ENCODE results near the gene PELI1.

PELI1 gene

DNA sequence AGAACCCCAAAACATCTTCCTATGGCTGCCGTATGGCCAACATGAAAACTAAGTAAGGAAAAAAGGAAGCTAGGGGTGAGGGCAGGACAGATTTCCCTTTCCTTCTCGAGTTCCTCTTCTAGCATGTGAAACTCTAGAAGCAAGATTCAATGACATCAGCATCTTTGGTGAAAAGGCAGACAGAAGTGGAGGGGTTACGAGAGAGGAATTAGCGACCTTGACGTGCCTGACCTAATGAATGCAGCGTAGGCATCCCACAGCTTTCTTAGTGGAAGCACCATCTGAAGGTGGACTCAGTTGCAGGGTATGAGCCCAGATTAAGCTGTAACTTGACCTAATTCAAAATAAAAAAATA is 47.9 kb upstream of the PELI1 start:
- TF ChIP-seq ARNTL (CRISPR knock-in tag; IDR thresholded peaks at IDR 0.05; ENCODE audit: borderline replicate concordance, low read depth) (no peak), CSRNP3 (CRISPR knock-in tag; IDR thresholded peaks at IDR 0.05) (no peak), ESRRG (CRISPR knock-in tag; IDR thresholded peaks at IDR 0.05) (no peak), ZNF8 (CRISPR knock-in tag; IDR thresholded peaks at IDR 0.05) (no peak)
- TF ChIP-seq, protein P1, sequence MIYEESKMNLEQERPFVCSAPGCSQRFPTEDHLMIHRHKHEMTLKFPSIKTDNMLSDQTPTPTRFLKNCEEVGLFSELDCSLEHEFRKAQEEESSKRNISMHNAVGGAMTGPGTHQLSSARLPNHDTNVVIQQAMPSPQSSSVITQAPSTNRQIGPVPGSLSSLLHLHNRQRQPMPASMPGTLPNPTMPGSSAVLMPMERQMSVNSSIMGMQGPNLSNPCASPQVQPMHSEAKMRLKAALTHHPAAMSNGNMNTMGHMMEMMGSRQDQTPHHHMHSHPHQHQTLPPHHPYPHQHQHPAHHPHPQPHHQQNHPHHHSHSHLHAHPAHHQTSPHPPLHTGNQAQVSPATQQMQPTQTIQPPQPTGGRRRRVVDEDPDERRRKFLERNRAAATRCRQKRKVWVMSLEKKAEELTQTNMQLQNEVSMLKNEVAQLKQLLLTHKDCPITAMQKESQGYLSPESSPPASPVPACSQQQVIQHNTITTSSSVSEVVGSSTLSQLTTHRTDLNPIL (CRISPR knock-in tag; IDR thresholded peaks at IDR 0.05; ENCODE audit: low read depth), result no peak
- ATAC-seq, result no peak

DNA sequence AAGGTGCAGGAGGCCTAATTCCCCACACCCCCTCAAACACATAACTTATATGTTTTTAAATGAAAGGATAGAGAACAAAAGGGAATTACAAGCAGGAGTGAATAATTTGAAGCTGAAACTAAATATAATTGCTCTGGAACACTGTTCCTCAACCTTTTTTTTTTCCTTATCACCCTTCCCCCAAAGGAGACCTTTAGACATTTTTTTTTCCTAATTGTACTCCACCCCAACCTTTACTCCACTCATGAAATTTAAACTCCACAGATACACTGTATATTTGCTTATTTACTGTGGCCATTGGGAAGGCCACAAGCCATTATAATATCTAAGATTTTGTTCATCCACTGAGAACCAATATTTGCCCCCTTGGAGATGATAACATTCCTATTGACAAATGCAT is 45.4 kb upstream of the PELI1 start:
- ATAC-seq, result no peak
- no peak for TF ChIP-seq ZNF8 (CRISPR knock-in tag; IDR thresholded peaks at IDR 0.05)
- TF ChIP-seq, protein P2, sequence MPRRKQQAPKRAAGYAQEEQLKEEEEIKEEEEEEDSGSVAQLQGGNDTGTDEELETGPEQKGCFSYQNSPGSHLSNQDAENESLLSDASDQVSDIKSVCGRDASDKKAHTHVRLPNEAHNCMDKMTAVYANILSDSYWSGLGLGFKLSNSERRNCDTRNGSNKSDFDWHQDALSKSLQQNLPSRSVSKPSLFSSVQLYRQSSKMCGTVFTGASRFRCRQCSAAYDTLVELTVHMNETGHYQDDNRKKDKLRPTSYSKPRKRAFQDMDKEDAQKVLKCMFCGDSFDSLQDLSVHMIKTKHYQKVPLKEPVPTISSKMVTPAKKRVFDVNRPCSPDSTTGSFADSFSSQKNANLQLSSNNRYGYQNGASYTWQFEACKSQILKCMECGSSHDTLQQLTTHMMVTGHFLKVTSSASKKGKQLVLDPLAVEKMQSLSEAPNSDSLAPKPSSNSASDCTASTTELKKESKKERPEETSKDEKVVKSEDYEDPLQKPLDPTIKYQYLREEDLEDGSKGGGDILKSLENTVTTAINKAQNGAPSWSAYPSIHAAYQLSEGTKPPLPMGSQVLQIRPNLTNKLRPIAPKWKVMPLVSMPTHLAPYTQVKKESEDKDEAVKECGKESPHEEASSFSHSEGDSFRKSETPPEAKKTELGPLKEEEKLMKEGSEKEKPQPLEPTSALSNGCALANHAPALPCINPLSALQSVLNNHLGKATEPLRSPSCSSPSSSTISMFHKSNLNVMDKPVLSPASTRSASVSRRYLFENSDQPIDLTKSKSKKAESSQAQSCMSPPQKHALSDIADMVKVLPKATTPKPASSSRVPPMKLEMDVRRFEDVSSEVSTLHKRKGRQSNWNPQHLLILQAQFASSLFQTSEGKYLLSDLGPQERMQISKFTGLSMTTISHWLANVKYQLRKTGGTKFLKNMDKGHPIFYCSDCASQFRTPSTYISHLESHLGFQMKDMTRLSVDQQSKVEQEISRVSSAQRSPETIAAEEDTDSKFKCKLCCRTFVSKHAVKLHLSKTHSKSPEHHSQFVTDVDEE (CRISPR knock-in tag; IDR thresholded peaks at IDR 0.05), result no peak

GRCh38 chr2:64189167-64189566 is 44.9 kb upstream of the PELI1 start:
- no peak for ATAC-seq
- no peak for TF ChIP-seq CSDC2 (CRISPR knock-in tag; IDR thresholded peaks at IDR 0.05)
- TF ChIP-seq CSRNP3 (CRISPR knock-in tag; IDR thresholded peaks at IDR 0.05), result no peak
- no peak for TF ChIP-seq ESRRG (CRISPR knock-in tag; IDR thresholded peaks at IDR 0.05)
- no peak for TF ChIP-seq ISL1 (CRISPR knock-in tag; IDR thresholded peaks at IDR 0.05)

DNA sequence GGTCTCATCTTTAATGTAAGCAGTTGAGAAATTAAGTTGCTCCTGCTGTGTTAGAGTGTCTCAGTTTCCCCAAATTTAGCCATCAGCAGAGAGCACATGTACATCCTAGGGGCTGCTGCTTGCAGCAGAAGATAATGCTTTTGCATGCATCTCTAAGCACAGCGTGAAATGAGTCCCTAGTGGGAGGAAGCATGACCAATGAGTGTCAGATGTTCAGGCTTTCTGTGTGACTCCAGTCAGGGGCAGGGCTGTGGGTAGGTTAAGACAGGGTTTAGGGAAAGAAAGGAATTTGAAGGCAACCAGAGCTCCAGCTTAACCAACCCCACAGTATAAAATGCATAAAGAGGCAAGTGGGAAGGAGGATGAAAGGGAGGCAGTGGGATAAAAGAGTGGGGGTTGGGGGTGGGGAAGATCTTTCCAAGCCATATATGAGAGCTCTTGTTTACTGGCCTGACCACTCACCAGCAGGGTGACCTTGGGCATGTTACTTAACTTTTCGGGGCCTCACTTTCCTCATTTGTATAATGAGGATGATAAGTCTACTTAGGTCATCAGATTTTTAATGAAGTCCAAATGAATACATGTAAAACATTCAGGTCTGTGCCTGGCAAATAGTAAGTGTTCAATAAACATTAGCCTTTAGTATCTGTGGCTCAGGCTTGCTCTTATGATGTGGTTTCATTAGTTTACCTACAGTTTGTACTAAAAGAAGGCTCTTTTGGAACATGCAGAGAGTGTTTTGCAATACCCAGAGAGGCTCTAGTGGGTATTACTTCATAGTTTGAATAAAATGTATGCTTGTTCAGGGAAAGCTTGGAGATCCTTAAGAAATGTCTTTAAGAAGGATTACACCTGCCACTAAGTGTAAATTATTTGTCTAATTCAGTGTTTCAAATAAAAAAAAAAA is 42.7 kb upstream of the PELI1 start:
- no peak for ATAC-seq
- no peak for TF ChIP-seq ZNF70 (CRISPR knock-in tag; IDR thresholded peaks at IDR 0.05)
- no peak for TF ChIP-seq ESRRG (CRISPR knock-in tag; IDR thresholded peaks at IDR 0.05)
- TF ChIP-seq CSRNP3 (CRISPR knock-in tag; IDR thresholded peaks at IDR 0.05), result no peak
- no peak for TF ChIP-seq GLIS3 (CRISPR knock-in tag; IDR thresholded peaks at IDR 0.05)
- TF ChIP-seq TCF4 (CRISPR knock-in tag; IDR thresholded peaks at IDR 0.05; ENCODE audit: borderline replicate concordance), result no peak
- no peak for TF ChIP-seq TOX (CRISPR knock-in tag; IDR thresholded peaks at IDR 0.05; ENCODE audit: borderline replicate concordance)
- TF ChIP-seq, protein P3, sequence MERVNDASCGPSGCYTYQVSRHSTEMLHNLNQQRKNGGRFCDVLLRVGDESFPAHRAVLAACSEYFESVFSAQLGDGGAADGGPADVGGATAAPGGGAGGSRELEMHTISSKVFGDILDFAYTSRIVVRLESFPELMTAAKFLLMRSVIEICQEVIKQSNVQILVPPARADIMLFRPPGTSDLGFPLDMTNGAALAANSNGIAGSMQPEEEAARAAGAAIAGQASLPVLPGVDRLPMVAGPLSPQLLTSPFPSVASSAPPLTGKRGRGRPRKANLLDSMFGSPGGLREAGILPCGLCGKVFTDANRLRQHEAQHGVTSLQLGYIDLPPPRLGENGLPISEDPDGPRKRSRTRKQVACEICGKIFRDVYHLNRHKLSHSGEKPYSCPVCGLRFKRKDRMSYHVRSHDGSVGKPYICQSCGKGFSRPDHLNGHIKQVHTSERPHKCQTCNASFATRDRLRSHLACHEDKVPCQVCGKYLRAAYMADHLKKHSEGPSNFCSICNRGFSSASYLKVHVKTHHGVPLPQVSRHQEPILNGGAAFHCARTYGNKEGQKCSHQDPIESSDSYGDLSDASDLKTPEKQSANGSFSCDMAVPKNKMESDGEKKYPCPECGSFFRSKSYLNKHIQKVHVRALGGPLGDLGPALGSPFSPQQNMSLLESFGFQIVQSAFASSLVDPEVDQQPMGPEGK (CRISPR knock-in tag; IDR thresholded peaks at IDR 0.05; ENCODE audit: borderline replicate concordance), result no peak
- TF ChIP-seq, protein P2 (CRISPR knock-in tag; IDR thresholded peaks at IDR 0.05), result no peak
- no peak for TF ChIP-seq POU6F1 (CRISPR knock-in tag; IDR thresholded peaks at IDR 0.05; ENCODE audit: borderline replicate concordance, low read depth)
- TF ChIP-seq RARB (CRISPR knock-in tag; IDR thresholded peaks at IDR 0.05), result no peak
- no peak for TF ChIP-seq OSR1 (CRISPR knock-in tag; IDR thresholded peaks at IDR 0.05)
- no peak for TF ChIP-seq ISL1 (CRISPR knock-in tag; IDR thresholded peaks at IDR 0.05)
- TF ChIP-seq, protein P1 (CRISPR knock-in tag; IDR thresholded peaks at IDR 0.05; ENCODE audit: low read depth), result no peak

Measured in SK-N-SH treated with all-trans-retinoic acid at 6 μM for 48 hours (cell line).